ENCODE results near the gene RNF144B. TPM values are rescaled to one million over a fixed set of nuclear protein-coding genes. Genes with fewer than 3 reads are reported as not detected.

RNF144B gene
- polyA plus RNA-seq, 3 donors: 25.6 to 31.0 (median 27.9) TPM

- Mint-ChIP-seq H3K9me3 (peaks cover 0 to 4% (median 1%) of the 10 kb centered on the region in 7 donors), H3K36me3 (peaks cover 9 to 16% of the 10 kb centered on the region in 2 donors), H3K27ac (peak overlapping the region in 6 of 7 donors; percentile 83 to 98 (median 97)), H3K4me3 (peak overlapping the region; percentile 93 to 99), H3K27me3 (ENCODE audit: low read depth in 3 of 3) (peaks cover 0 to 3% (median 2%) of the 10 kb centered on the region in 3 donors), H3K4me1 (peaks cover 43% of the 10 kb centered on the region)
- intact Hi-C loops (cut with micrococcal nuclease): loop anchor here (2.0 to 10.0 kb wide), 4 partner anchors 48 to 122 kb away; partner anchors contain the start of gene DEK (in 1 of the 2)
- no peak for DNase-seq
- Histone ChIP-seq H3K9me3 (replicated peaks in 1 of 2; ENCODE audit: control insufficient read depth in 1 of 2, insufficient read depth in 1 of 2, low read length in 2 of 2) (no peaks in the 10 kb centered on the region), H3K36me3 (replicated peaks in 1 of 2; ENCODE audit: control insufficient read depth in 1 of 2, insufficient read depth in 2 of 2, low read length in 2 of 2) (no peaks in the 10 kb centered on the region), H3K27me3 (ENCODE audit: control insufficient read depth in 2 of 2, insufficient read depth in 2 of 2, low read length in 2 of 2) (no peaks in the 10 kb centered on the region), H2AFZ (ENCODE audit: insufficient read depth, low read depth, low read length, poor library complexity, severe bottlenecking) (peak overlapping the region; percentile 79), H3K4me3 (replicated peaks in 1 of 3; ENCODE audit: low read depth in 2 of 3, low read length in 3 of 3) (peak overlapping the region in 1 of 3 experiments; percentile 88), H3K4me1 (ENCODE audit: control insufficient read depth in 1 of 2, insufficient read depth in 2 of 2, low read length in 2 of 2) (peaks cover 29 to 33% of the 10 kb centered on the region in 2 donors), H3K79me2 (ENCODE audit: insufficient read depth, low read length) (peaks cover 43% of the 10 kb centered on the region), H3K27ac (ENCODE audit: low read depth in 1 of 2, low read length in 2 of 2) (peak overlapping the region in 1 of 2 donors; percentile 85), H3K4me2 (replicated peaks; ENCODE audit: extremely low read depth, low read length, poor library complexity, severe bottlenecking) (peak overlapping the region; percentile 96), H3K9ac (ENCODE audit: insufficient read depth, low read length, poor library complexity, severe bottlenecking) (peak overlapping the region; percentile 68), H4K20me1 (ENCODE audit: insufficient read depth, low read length) (peaks cover 15% of the 10 kb centered on the region)
- 80% methylated on average over 4 of the region's 6 CpGs for WGBS (ENCODE audit: insufficient coverage)
- no peak for TF ChIP-seq CTCF (IDR thresholded peaks at IDR 0.05)
Observed at GRCh38 chr6:18386298-18386976, 713 bp upstream of the RNF144B start.

DNA sequence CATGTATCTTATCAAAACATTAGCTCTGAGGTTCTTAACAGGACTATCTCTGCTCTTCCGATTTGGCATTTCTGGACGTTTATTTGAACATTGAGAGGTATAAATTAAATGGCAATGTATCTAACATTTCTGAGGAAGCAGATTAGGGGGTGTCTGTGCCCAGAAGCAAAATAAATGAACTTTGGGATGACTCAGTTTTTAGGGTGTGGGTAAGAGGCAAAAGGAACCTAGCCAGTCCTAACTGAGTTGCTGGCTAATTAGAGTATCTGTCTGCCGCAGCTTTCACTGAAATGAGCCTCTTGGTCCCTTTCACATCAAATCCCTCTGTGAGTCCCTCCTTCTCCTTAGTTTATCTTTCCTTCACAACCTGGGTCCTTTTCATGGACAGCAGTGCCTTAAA lies 1.1 kb downstream of the RNF144B start:
- TF ChIP-seq CTCF (IDR thresholded peaks at IDR 0.05): no peak
- Histone ChIP-seq H3K79me2 (ENCODE audit: insufficient read depth, low read length) (peaks cover 62% of the 10 kb centered on the region), H4K20me1 (ENCODE audit: insufficient read depth, low read length) (peaks cover 33% of the 10 kb centered on the region), H3K36me3 (replicated peaks in 1 of 2; ENCODE audit: control insufficient read depth in 1 of 2, insufficient read depth in 2 of 2, low read length in 2 of 2) (peaks cover under 1 to 3% of the 10 kb centered on the region in 2 donors), H3K9ac (ENCODE audit: insufficient read depth, low read length, poor library complexity, severe bottlenecking) (peak overlapping the region; percentile 68), H3K9me3 (replicated peaks in 1 of 2; ENCODE audit: control insufficient read depth in 1 of 2, insufficient read depth in 1 of 2, low read length in 2 of 2) (no peaks in the 10 kb centered on the region), H3K27me3 (ENCODE audit: control insufficient read depth in 2 of 2, insufficient read depth in 2 of 2, low read length in 2 of 2) (no peaks in the 10 kb centered on the region), H3K27ac (ENCODE audit: low read depth in 1 of 2, low read length in 2 of 2) (peak overlapping the region; percentile 37 to 85), H3K4me3 (replicated peaks in 1 of 3; ENCODE audit: low read depth in 2 of 3, low read length in 3 of 3) (peak overlapping the region; percentile 88 to 90 (median 89)), H3K4me2 (replicated peaks; ENCODE audit: extremely low read depth, low read length, poor library complexity, severe bottlenecking) (peak overlapping the region; percentile 96), H3K4me1 (ENCODE audit: control insufficient read depth in 1 of 2, insufficient read depth in 2 of 2, low read length in 2 of 2) (peaks cover 37 to 50% of the 10 kb centered on the region in 2 donors), H2AFZ (ENCODE audit: insufficient read depth, low read depth, low read length, poor library complexity, severe bottlenecking) (peak overlapping the region; percentile 79)
- peaks cover 0 to 4% (median 1%) of the 10 kb centered on the region in 7 donors for H3K9me3 Mint-ChIP-seq
- peaks cover 14 to 23% of the 10 kb centered on the region in 2 donors for H3K36me3 Mint-ChIP-seq
- 0% methylated on average over 1 of the region's 3 CpGs for WGBS (ENCODE audit: insufficient coverage)
- peak overlapping the region; percentile 93 to 99 for H3K4me3 Mint-ChIP-seq
- peaks cover 53% of the 10 kb centered on the region for H3K4me1 Mint-ChIP-seq
- DNase-seq: peak; percentile 31 to 67 (median 50)
- intact Hi-C loops (cut with micrococcal nuclease): loop anchor here (10.0 kb wide), 3 partner anchors 47 to 123 kb away; partner anchors contain the start of gene DEK (in 1 of the 2)
- H3K27ac Mint-ChIP-seq: peak overlapping the region; percentile 91 to 98 (median 94)
- peaks cover 0 to 3% (median 2%) of the 10 kb centered on the region in 3 donors for H3K27me3 Mint-ChIP-seq (ENCODE audit: low read depth in 3 of 3)
